Activated CD8-positive, alpha-beta T cell treated with anti-CD3 and anti-CD28 coated beads, Interleukin-2, amount 10 ng/mL, durations not matched to agents 7 days and 5 days (primary cell): Measurements from ENCODE around the gene DYSF. TPM values are rescaled to one million over a fixed set of nuclear protein-coding genes. Genes with fewer than 3 reads are reported as not detected.

Experiments
- ATAC-seq: fragments of 150-1000 bp; cut with Tn5 transposase; one replicate; pipeline ENCODE4 v1.10.0; 2021; ENCODE audit warnings: moderate library complexity
- CTCF ChIA-PET: fragments of 350-600 bp; sonication (Branson Sonifier 250); formaldehyde crosslinking; loops from one replicate; lab custom pipeline; 2021; ENCODE audit warnings: antibody characterized with exemption; lab: Charles Lee
- POLR2A ChIA-PET: fragments of 350-600 bp; sonication (Branson Sonifier 250); formaldehyde crosslinking; loops from one replicate; lab custom pipeline; 2021; ENCODE audit warnings: antibody characterized with exemption; lab: Charles Lee
- DNase-seq: peaks from one replicate; pipeline ENCODE4 v3.0.0-alpha.2; 2020
- H3K27ac Mint-ChIP-seq: one replicate; pipeline ENCODE4 v1.8.0; 2021; ENCODE audit warnings: mild to moderate bottlenecking, mixed read lengths
- H3K27me3 Mint-ChIP-seq: one replicate; pipeline ENCODE4 v1.8.0; 2021; ENCODE audit warnings: low read depth, mixed read lengths
- H3K36me3 Mint-ChIP-seq: one replicate; pipeline ENCODE4 v1.8.0; 2021; ENCODE audit warnings: low read depth, mixed read lengths
- H3K4me1 Mint-ChIP-seq: one replicate; pipeline ENCODE4 v1.8.0; 2021; ENCODE audit warnings: low read depth, mixed read lengths
- H3K4me3 Mint-ChIP-seq: one replicate; pipeline ENCODE4 v1.8.0; 2021; ENCODE audit warnings: mild to moderate bottlenecking, mixed read lengths
- H3K9me3 Mint-ChIP-seq: one replicate; pipeline ENCODE4 v1.8.0; 2022; ENCODE audit warnings: mixed read lengths; ENCODE audit not compliant: insufficient read depth
- total RNA-seq, 2 experiments: library from RNA; stranded (reverse); gene quantifications; one replicate each; pipeline ENCODE4 v1.2.3, GENCODE V29; 2021

Gene DYSF
- total RNA-seq, 2 experiments from 2014 or later: 3.4 to 4.7 TPM

DNA sequence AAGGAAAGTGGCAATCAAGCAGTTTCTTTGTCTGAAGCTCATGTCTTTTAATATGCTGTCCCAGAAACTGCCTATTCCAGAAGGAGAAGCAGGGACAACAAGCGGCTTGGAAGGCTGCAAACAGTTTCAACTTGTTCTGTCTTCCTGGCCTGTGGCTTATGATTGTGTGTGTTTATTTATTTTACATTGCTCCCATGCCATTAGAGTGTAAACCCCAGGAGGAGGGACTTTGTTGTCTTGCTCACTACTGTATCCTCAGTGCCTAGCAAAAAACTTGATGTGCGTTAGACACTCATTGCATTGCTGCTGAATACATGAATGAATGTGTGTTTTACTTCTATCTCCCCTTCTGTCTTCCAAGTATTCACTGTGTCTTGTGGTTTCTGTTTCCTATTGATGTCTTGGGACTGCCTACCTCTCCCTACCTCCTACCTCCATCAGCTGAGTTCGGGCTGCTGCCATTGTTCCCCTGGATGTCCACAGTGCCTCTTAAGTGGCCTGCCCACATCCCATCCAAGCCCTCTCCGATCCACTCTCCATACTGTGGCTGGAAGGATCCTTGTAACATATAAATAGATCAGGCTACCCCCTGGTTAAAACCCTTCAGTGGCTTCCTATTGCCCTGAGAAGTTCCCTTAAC, 261.4 kb downstream of the DYSF start:
- ChIA-PET CTCF (no interaction called here), POLR2A (no interaction called here)
- DNase-seq: no peak
- no peak for ATAC-seq
- no peak overlapping the region for H3K4me3 Mint-ChIP-seq
- H3K27ac Mint-ChIP-seq: no peak overlapping the region
- no peaks in the 10 kb centered on the region for H3K36me3 Mint-ChIP-seq
- no peaks in the 10 kb centered on the region for H3K4me1 Mint-ChIP-seq
- H3K27me3 Mint-ChIP-seq: no peaks in the 10 kb centered on the region
- no peaks in the 10 kb centered on the region for H3K9me3 Mint-ChIP-seq

DNA sequence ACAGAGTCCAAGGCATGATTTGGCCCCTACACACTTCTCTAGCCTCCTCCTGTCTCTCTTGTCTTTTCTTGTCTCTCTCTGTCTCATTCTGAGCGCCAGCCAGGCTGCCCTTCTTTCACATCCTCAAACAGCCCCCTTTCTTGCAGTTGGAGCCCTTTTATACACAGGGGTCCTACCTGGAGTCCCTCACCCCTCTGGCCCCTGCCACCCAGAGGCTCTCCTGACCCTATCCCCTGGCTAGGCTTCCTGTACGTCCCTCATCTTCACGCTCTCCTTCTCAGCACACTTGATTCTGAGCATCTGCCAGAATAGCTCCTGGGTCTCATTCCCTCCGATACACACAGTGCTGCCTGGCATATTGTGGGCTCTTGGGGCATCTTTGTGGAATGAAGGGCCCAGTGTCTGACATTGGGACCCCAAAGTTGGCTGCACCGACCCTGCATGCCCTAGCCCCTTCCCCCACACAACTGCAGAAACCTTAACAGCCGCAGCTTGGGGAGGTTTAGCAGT, 261.9 kb downstream of the DYSF start:
- Mint-ChIP-seq H3K27me3 (no peaks in the 10 kb centered on the region), H3K27ac (no peak overlapping the region), H3K4me1 (no peaks in the 10 kb centered on the region)

DNA sequence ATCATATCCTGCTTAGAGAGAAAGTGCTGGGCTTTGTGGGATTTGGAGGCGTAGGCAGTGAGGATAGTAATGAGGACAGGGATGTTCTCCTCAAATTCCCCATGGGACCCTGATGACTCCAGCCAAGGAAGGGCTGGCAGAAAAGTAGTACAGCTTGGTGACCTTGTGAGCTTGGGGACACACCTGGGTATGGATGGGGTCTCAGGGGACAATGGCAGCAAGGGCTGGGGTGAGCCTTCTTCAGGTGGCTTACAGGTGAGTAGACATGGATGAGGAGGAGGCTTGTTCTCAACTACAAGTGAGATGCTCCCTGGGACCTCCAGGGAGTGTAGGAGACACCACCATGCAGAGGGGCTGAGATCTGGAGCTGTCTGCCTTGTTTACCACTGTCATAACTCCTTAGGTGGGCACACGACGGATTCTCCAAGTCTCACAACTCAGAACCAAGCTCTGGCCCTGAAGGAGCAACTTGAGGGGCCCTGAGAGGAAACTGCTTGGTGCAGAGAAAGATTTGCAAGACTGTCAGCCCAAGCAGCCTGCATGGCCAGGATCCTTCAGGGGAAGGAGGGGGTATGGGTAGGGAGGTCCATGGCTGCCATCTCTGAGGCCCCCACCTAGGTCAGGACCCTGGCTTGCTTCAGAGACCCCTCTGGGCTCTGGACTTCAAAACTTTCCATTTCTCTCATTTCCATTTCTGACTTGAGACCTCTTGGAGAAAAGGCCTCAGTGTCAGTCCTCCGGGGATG, 262.8 kb downstream of the DYSF start:
- Mint-ChIP-seq H3K4me3 (no peak overlapping the region), H3K27me3 (no peaks in the 10 kb centered on the region), H3K4me1 (no peaks in the 10 kb centered on the region), H3K9me3 (no peaks in the 10 kb centered on the region), H3K36me3 (no peaks in the 10 kb centered on the region), H3K27ac (no peak overlapping the region)
- ChIA-PET CTCF (no interaction called here), POLR2A (no interaction called here)
- ATAC-seq (no peak), DNase-seq (no peak)

More for the DNA sequence above, 261.9 kb downstream of the DYSF start:
- POLR2A ChIA-PET: no interaction called here
- Mint-ChIP-seq H3K9me3 (no peaks in the 10 kb centered on the region), H3K36me3 (no peaks in the 10 kb centered on the region), H3K4me3 (no peak overlapping the region)
- ATAC-seq: no peak
- DNase-seq: no peak
- CTCF ChIA-PET: no interaction called here

DNA sequence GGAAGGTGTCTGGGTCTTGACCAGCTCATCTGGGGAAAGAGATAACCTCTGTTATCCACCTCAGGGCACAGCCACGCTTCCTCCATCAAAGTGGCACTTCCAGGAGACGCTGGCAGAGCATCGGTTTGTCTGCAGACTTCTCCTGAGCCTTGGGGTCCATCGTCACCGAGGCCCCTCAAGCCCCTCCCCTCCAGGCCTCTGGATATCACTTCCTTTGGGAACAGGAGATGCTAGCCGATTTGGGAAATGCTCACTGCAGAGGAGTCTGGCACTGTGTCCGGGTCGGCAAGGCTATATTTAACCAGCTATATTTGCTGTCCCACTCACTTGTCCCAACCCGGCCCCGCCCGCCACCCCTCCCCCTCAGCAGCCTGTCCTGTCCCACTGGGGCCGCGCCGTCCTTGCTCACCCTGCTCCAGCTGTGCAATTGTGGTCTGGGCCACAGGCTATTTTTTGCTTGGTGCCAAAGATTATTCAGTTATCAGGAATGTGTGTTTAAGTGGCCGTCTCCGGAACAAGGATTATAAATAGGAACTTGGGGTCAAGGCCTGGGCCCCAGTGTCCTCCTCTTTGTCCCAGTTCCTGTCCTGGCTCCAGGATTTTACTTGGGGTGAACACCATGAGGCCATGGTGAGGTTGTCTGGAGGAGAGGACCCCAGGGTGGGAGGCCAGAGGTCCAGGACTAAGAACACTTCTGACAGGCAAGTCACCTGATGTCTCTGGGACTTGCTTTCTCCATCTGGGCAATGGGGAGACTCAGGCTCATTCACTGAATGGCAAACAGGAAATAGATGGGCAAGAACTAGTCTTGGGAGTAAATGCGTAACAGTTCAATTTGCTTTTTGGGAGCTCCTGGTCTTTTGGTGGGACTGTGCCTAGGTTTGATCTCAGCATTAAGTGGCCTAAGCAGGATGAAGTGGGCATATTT, 263.6 kb downstream of the DYSF start:
- DNase-seq (no peak), ATAC-seq (no peak)
- CTCF ChIA-PET: no interaction called here
- POLR2A ChIA-PET: no interaction called here
- Mint-ChIP-seq H3K36me3 (no peaks in the 10 kb centered on the region), H3K27me3 (no peaks in the 10 kb centered on the region), H3K4me1 (no peaks in the 10 kb centered on the region), H3K9me3 (no peaks in the 10 kb centered on the region), H3K27ac (no peak overlapping the region), H3K4me3 (no peak overlapping the region)

DNA sequence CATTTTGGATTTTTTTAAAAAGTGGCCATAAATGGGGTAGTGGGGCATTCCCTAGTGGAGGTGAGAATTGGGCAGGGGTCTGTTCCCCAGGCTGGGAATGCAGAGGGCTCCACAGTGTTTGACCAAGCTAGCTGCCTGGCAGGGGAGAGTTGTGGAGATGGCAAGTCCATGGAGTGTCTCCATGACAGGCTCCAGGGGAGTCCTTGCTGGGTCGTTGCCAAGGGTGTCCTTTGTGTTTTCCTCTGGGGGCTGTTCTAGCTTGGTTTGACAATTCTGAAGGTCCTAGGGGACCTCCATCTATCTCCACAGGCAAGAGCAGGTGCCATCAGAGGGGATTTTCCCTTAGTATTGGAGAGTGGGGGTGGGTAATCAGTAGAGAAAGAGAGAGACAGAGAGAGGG, 265.3 kb downstream of the DYSF start:
- Mint-ChIP-seq H3K27me3 (peaks cover 5% of the 10 kb centered on the region), H3K36me3 (no peaks in the 10 kb centered on the region), H3K9me3 (no peaks in the 10 kb centered on the region), H3K4me1 (no peaks in the 10 kb centered on the region), H3K27ac (no peak overlapping the region), H3K4me3 (no peak overlapping the region)
- ChIA-PET CTCF (no interaction called here), POLR2A (no interaction called here)
- no peak for ATAC-seq
- DNase-seq: no peak

DNA sequence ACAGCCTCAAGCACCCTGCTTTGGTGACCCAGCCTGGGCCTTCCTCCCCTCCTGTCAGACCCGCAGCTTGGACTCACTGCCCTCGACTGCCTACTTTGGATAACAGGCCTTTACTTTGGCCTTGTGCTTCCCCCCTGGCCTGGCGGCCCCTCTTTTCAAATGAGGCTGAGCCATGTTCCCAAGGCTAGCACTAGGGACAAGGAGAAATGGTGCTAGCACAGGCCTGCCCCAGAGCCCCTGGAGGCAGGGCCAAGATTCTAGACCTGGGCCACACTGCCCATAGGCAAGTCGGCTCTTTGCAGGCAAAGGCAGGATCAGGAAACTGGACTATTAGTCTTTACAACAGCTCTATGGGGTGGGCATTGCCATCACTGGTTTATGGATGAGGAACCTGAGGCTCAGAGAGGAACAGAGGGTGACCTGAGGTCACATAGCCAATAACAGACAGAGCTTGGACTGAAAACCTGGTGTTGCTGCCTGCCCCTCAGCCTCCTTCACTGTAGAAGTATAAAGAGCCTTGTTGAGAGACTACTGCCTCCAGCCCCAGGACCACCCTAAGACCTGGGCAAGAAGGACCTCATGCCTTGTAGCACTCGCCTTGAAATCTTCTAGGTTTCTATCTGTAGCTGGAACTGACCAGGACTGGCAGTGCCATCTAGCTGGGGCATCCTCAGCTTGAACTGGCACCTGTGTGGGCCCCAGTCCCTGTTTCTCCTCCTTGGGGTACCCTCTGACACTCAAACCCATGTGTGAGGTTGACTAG, 266.3 kb downstream of the DYSF start:
- Mint-ChIP-seq H3K4me3 (no peak overlapping the region), H3K27ac (no peak overlapping the region), H3K36me3 (no peaks in the 10 kb centered on the region), H3K9me3 (no peaks in the 10 kb centered on the region), H3K4me1 (no peaks in the 10 kb centered on the region), H3K27me3 (peaks cover 5% of the 10 kb centered on the region)
- POLR2A ChIA-PET: no interaction called here
- DNase-seq: no peak
- CTCF ChIA-PET: no interaction called here
- no peak for ATAC-seq

DNA sequence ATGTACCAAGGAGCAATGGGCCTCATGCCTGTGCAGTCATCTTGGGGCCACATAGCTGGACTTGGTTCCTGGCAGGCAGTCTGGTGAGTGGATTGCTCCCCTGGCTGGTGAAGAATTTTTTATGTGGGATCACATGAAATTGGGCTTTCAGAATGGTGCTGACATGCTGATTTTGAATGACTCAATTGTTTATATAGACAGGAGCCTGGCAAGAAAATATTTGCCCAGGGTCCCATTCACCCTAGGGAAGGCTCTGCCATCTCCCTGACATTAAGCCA, 266.9 kb downstream of the DYSF start:
- no peak for DNase-seq
- POLR2A ChIA-PET: no interaction called here
- CTCF ChIA-PET: no interaction called here
- Mint-ChIP-seq H3K9me3 (no peaks in the 10 kb centered on the region), H3K4me3 (no peak overlapping the region), H3K27ac (no peak overlapping the region), H3K36me3 (no peaks in the 10 kb centered on the region), H3K4me1 (no peaks in the 10 kb centered on the region), H3K27me3 (peaks cover 5% of the 10 kb centered on the region)
- no peak for ATAC-seq

DNA sequence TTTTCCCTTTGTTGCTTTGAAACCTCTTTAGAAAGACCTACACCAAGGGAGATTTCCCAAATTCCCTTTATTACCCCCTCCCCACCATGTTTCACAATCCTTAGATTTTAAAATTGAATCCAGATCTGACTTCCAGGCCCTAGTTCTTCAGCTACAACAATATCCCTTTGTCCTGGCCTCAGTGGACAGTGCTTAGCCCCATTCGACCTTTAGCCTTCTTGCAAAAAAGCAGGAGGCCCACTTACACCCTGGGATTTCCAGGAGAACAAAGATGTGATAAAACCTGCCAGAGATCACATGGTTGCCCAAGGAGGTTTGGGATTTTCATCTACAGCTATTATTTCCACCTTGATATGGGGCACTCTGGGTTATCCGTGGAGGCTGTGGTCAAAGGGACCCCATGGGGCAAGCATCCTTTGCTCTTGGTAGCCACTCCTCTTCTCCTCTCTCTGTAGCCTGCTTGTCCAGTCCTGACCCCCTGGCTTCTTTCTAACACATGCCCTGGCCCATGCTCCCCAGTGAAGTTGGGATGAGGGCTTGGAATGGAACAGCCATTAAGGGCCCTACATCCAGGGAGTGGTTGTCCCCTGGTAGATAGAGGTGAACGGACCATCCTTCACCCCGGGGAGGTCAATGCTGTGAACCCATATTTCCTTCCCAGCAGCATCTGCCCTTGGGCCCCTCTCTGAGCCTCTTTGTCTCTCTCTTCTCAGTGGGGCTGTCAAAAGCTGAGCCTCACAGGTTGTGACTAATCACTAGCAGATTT, 267.4 kb downstream of the DYSF start:
- ATAC-seq: no peak
- DNase-seq: no peak
- CTCF ChIA-PET: no interaction called here
- Mint-ChIP-seq H3K9me3 (no peaks in the 10 kb centered on the region), H3K4me1 (no peaks in the 10 kb centered on the region), H3K4me3 (no peak overlapping the region), H3K27me3 (peaks cover 5% of the 10 kb centered on the region), H3K36me3 (no peaks in the 10 kb centered on the region), H3K27ac (no peak overlapping the region)
- POLR2A ChIA-PET: no interaction called here

DNA sequence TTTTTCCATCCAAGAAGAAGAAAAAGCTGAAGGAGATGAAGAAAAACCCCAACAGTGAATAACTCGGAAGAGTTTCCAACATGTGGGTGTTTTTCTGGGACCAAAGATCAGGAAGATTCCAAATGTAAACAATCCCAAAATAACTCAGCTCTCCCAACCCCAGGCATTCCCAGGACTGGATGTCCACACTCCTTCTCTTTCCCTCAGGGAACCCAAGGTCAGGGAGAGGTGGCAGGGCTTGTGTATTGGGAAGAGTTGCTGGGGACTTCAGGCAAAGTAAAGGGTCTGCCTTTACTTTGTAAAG, 268.0 kb downstream of the DYSF start:
- Mint-ChIP-seq H3K27ac (no peak overlapping the region), H3K27me3 (peaks cover 5% of the 10 kb centered on the region), H3K4me1 (no peaks in the 10 kb centered on the region), H3K4me3 (no peak overlapping the region), H3K9me3 (no peaks in the 10 kb centered on the region), H3K36me3 (no peaks in the 10 kb centered on the region)
- ATAC-seq: no peak
- CTCF ChIA-PET: no interaction called here
- no peak for DNase-seq
- POLR2A ChIA-PET: no interaction called here

DNA sequence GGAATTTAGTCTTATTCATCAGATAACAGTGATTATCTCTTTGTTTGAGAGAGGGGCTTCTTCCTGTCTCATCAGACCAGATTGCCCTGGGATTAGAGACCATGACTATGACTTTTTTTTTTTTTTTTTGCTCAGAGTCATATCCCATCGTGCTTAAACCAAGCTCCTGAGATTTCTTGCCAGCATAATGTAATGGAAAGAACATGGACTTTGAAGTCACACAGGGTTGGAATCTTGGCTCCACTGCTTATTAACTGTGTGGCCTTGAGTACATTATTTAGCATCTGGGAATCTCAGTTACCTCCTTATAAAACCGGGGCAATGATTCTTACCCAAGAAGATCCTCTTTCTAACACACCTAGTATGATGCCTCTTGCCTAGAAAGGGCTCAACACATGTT, 268.3 kb downstream of the DYSF start:
- no peaks in the 10 kb centered on the region for H3K4me1 Mint-ChIP-seq
- POLR2A ChIA-PET: no interaction called here
- no peaks in the 10 kb centered on the region for H3K36me3 Mint-ChIP-seq
- H3K27ac Mint-ChIP-seq: no peak overlapping the region
- DNase-seq: no peak
- H3K4me3 Mint-ChIP-seq: no peak overlapping the region
- no peaks in the 10 kb centered on the region for H3K9me3 Mint-ChIP-seq
- peaks cover 5% of the 10 kb centered on the region for H3K27me3 Mint-ChIP-seq
- CTCF ChIA-PET: no interaction called here
- ATAC-seq: no peak

DNA sequence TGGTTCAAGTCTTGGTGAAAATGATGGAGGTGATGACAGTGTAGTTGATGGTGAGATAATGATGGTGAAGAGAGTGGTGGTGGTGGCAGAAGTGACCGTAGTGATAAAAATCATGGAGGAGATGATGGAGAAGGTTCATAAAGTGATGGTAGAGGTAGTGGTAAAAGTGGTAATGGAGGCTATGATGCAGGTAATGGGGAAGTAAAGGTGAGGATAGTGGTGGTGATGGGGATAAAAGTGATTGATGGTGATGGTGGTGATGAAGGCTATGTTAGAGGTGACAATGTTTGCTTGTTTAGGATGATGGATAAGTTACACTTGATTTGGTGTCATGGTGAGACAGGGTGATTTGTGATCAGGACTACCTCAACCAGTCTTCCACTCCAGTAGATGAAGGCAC, 268.9 kb downstream of the DYSF start:
- Mint-ChIP-seq H3K9me3 (no peaks in the 10 kb centered on the region), H3K27ac (no peak overlapping the region), H3K4me1 (no peaks in the 10 kb centered on the region), H3K27me3 (peaks cover 5% of the 10 kb centered on the region), H3K4me3 (no peak overlapping the region), H3K36me3 (no peaks in the 10 kb centered on the region)
- DNase-seq (no peak), ATAC-seq (no peak)
- CTCF ChIA-PET: no interaction called here
- POLR2A ChIA-PET: no interaction called here
